ENCODE measurements around the gene KLF4. TPM values are rescaled to one million over a fixed set of nuclear protein-coding genes. Genes with fewer than 3 reads are reported as not detected.
"Not testable (repeated sequence)": the region's sequence is repeated elsewhere in the genome, so short reads cannot be mapped to it uniquely, and the experiment has no call there.

The KLF4 gene
- total RNA-seq, 4 donors from 2014 or later: 41.9 to 87.5 (median 63.7) TPM

- Histone ChIP-seq H3K4me3 (no peak overlapping the region), H3K27ac (replicated peaks in 1 of 4) (peak overlapping the region; percentile 10 to 50 (median 24)), H3K27me3 (no peaks in the 10 kb centered on the region), H3K36me3 (no peaks in the 10 kb centered on the region), H3K9me3 (no peaks in the 10 kb centered on the region), H3K4me1 (peaks cover 2 to 10% (median 7%) of the 10 kb centered on the region in 4 donors)
- TF ChIP-seq POLR2A (IDR thresholded peaks at IDR 0.05; ENCODE audit: low read depth) (no peak), EP300 (IDR thresholded peaks at IDR 0.05) (no peak), CTCF (IDR thresholded peaks at IDR 0.05) (no peak)
- 69% methylated on average over 7 of the region's 7 CpGs for WGBS
- no peak for DNase-seq (ENCODE audit: extremely low spot score)
- intact Hi-C loops (cut with DNase I): no loop called here
Measured at GRCh38 chr9:107504585-107505455, 15.3 kb upstream of the KLF4 start.

- TF ChIP-seq POLR2AphosphoS5 (IDR thresholded peaks at IDR 0.05) (no peak), EP300 (IDR thresholded peaks at IDR 0.05) (no peak), POLR2A (IDR thresholded peaks at IDR 0.05; ENCODE audit: low read depth) (no peak), CTCF (IDR thresholded peaks at IDR 0.05) (no peak)
- Histone ChIP-seq H3K27ac (replicated peaks in 1 of 4) (no peak overlapping the region), H3K4me3 (no peak overlapping the region), H3K4me1 (peaks cover 2 to 10% (median 7%) of the 10 kb centered on the region in 4 donors), H3K36me3 (no peaks in the 10 kb centered on the region), H3K27me3 (no peaks in the 10 kb centered on the region), H3K9me3 (no peaks in the 10 kb centered on the region)
- no peak for DNase-seq (ENCODE audit: extremely low spot score)
- WGBS: 97% methylated on average over 3 of the region's 3 CpGs
- intact Hi-C loops (cut with DNase I): no loop called here
Measured at GRCh38 chr9:107502464-107502863, 12.9 kb upstream of the KLF4 start.

- intact Hi-C loops (cut with DNase I); H3K9me3 ChIP-seq: not testable (repeated sequence)
- 90% methylated on average over 17 of the region's 17 CpGs for WGBS
Measured at GRCh38 chr9:107500421-107501200, 11.0 kb upstream of the KLF4 start.

GRCh38 chr9:107496976-107497375, 7.4 kb upstream of the KLF4 start:
- no peak for TF ChIP-seq CTCF (IDR thresholded peaks at IDR 0.05)
- no peak for TF ChIP-seq POLR2AphosphoS5 (IDR thresholded peaks at IDR 0.05)
- no peak for TF ChIP-seq POLR2A (IDR thresholded peaks at IDR 0.05; ENCODE audit: low read depth)
- TF ChIP-seq EP300 (IDR thresholded peaks at IDR 0.05): no peak
- Histone ChIP-seq H3K36me3 (no peaks in the 10 kb centered on the region), H3K4me1 (peaks cover 0 to 3% (median 2%) of the 10 kb centered on the region in 4 donors), H3K4me3 (no peak overlapping the region), H3K27me3 (no peaks in the 10 kb centered on the region), H3K9me3 (no peaks in the 10 kb centered on the region), H3K27ac (replicated peaks in 1 of 4) (no peak overlapping the region)
- DNase-seq (ENCODE audit: extremely low spot score): no peak
- intact Hi-C loops (cut with DNase I): no loop called here
- 50% methylated on average over 2 of the region's 2 CpGs for whole genome bisulfite sequencing

More at GRCh38 chr9:107500421-107501200, 11.0 kb upstream of the KLF4 start:
- DNase-seq (ENCODE audit: extremely low spot score); H3K4me3 ChIP-seq; H3K27me3 ChIP-seq; H3K36me3 ChIP-seq; H3K27ac ChIP-seq (replicated peaks in 1 of 4): not testable (repeated sequence)
- peaks cover 2 to 10% (median 7%) of the 10 kb centered on the region in 4 donors for H3K4me1 ChIP-seq

- WGBS: 46% methylated on average over 4 of the region's 4 CpGs
Measured at GRCh38 chr9:107492381-107492970, 2.9 kb upstream of the KLF4 start.

More at GRCh38 chr9:107492381-107492970, 2.9 kb upstream of the KLF4 start:
- intact Hi-C loops (cut with DNase I): no loop called here
- Histone ChIP-seq H3K9me3 (no peaks in the 10 kb centered on the region), H3K4me3 (no peak overlapping the region), H3K4me1 (peaks cover 21 to 29% (median 28%) of the 10 kb centered on the region in 4 donors), H3K27me3 (no peaks in the 10 kb centered on the region), H3K36me3 (peaks cover 0 to 8% (median 6%) of the 10 kb centered on the region in 4 donors), H3K27ac (replicated peaks in 1 of 4) (peak overlapping the region; percentile 94 to 96 (median 95))
- no peak for DNase-seq (ENCODE audit: extremely low spot score)
- TF ChIP-seq POLR2AphosphoS5 (IDR thresholded peaks at IDR 0.05): no peak
